MCF 10A (cell line): ENCODE results near the gene KIRREL3. TPM values are rescaled to one million over a fixed set of nuclear protein-coding genes. Genes with fewer than 3 reads are reported as not detected.

ENCODE experiments used
- BruUV-seq: library from RNA; stranded (reverse); fragments of 400-500 nt; replicated peaks from 2 replicates; lab custom pipeline; 2021; lab: Mats Ljungman, UMichigan
- CTCF ChIA-PET: fragments of 300-600 bp; sonication (Branson Sonifier 250); formaldehyde crosslinking; extraction: SDS; loops from one replicate; lab custom pipeline; 2021; ENCODE audit warnings: antibody characterized with exemption, inconsistent platforms; lab: Yijun Ruan, JAX
- POLR2A ChIA-PET: fragments of 300-600, 350-650 bp; sonication (Branson Sonifier 250); formaldehyde crosslinking; extraction: SDS; loops from one replicate; lab custom pipeline; 2020; ENCODE audit warnings: antibody characterized with exemption, inconsistent platforms; lab: Yijun Ruan, JAX
- DNase-seq: peaks from one replicate; pipeline ENCODE4 v3.0.0-alpha.2; 2018; ENCODE audit not compliant: unreplicated experiment
- H3K27ac Mint-ChIP-seq: one replicate; pipeline ENCODE4 v1.8.0; 2022; ENCODE audit warnings: mild to moderate bottlenecking, low read depth, mixed read lengths; ENCODE audit not compliant: unreplicated experiment
- H3K27me3 Mint-ChIP-seq: one replicate; pipeline ENCODE4 v1.8.0; 2022; ENCODE audit warnings: mixed read lengths; ENCODE audit not compliant: insufficient read depth, unreplicated experiment
- H3K36me3 Mint-ChIP-seq: one replicate; pipeline ENCODE4 v1.8.0; 2022; ENCODE audit warnings: mild to moderate bottlenecking, moderate library complexity, mixed read lengths; ENCODE audit not compliant: insufficient read depth, unreplicated experiment
- H3K4me1 Mint-ChIP-seq: one replicate; pipeline ENCODE4 v1.8.0; 2022; ENCODE audit warnings: mixed read lengths; ENCODE audit not compliant: insufficient read depth, unreplicated experiment
- H3K4me3 Mint-ChIP-seq: one replicate; pipeline ENCODE4 v1.8.0; 2022; ENCODE audit warnings: mild to moderate bottlenecking, moderate library complexity, mixed read lengths; ENCODE audit not compliant: unreplicated experiment
- H3K9me3 Mint-ChIP-seq: one replicate; pipeline ENCODE4 v1.8.0; 2022; ENCODE audit warnings: mixed read lengths; ENCODE audit not compliant: unreplicated experiment
- intact Hi-C: fragments of 100-400 bp; cut with micrococcal nuclease; formaldehyde crosslinking; loops from 2 replicates; pipeline ENCODE4 v1.14.1; 2022
- total RNA-seq: library from RNA; stranded (reverse); gene quantifications from 2 replicates; pipeline ENCODE4 v1.2.3, GENCODE V29; 2022
- TF ChIP-seq, protein P1 (sequence below): fragments of 200-600 bp; IDR thresholded peaks from one replicate; pipeline ENCODE4 v1.8.0; 2022; ENCODE audit warnings: antibody characterized with exemption, mild to moderate bottlenecking; ENCODE audit not compliant: unreplicated experiment

Gene KIRREL3
- total RNA-seq, 1 experiment from 2014 or later = not detected

DNA sequence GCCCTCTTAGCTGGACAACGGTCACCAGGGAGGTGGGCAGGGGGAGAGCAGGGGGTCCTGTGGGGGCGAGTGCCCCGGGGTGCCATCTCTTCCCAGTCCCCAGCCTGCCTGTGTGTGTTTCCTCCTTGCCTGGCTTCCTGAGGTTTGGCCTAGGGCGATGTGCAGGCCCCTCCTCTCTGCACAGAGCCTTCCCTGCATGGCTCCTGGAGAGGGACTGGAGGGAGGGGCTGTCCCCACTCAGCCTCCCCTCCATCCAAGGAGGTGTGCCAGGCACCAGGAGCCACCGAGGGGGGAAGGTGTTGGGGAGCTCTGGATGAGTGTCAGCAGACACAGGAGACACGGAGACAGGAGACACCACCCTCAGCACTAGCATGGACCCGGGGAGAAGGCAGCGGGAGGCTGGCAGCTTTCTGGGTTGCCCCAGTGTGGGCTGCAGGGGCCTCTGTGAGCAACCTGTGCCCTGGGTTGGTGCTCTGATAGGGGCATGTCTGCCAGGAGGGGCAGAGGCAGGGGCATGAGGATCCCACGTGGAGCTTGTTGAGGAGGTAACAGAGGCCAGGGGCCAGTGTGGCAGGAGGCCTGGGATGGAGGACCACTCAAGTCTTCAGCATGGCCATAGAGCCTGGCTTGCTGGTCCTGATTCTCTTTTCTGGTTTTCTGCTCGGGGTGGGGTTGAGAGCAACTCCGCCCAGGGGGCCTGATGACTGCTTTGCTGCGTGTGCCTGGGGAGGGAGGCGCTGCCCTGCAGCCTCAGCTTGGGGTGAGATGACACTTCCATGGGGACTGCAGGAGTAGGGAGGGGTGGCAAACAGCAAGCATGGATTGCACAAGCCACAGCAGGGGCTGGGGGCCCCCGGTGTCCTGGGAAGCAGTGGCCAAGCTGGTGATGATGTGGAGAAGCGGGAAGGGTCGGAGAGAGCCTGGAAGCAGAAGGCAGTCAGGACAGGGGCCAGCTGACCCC, 566.3 kb downstream of the KIRREL3 start:
- no peak overlapping the region for H3K4me3 Mint-ChIP-seq
- H3K27ac Mint-ChIP-seq = no peak overlapping the region

DNA sequence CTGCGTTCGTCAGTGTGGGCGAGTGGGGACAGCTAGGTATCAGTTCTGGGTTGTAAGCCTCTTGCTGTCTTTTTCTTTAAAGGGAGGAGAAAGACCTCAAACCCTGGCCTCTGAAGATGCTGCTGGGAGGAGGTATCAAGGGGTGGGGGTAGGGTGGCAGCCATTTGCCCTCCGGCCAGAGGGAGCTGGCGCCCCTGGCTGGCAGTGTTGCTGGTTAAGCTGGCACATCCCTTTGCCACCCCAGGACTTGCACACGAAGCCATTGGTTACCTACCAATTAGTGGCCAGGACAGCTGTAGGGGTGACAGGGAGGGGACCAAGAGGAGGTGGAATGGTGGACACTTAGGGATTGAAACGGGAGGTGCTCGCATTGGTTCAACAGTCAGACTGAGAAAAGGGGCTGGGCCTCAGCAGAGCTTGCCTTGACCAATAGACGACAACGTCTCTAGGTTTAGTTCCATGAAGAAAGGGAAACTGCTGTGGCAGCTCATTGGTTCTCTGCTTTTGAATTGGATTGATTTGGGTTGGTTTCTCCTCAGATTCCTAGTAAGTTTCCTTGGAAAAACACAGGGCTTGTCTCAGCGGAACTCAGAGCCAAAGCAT, 567.2 kb downstream of the KIRREL3 start:
- ChIA-PET CTCF (interaction anchor here (0.6 to 2.0 kb wide), 7 partner anchors 8 to 558 kb away, joined by 3 to 8 read pairs (median 3); no protein-coding TSS in a partner anchor), POLR2A (no interaction called here)
- intact Hi-C loops = loop anchor here (10.0 kb wide), 1 partner anchor 79 kb away; the partner anchor contains the start of gene ST3GAL4
- DNase-seq = no peak
- Mint-ChIP-seq H3K4me1 (peaks cover 14% of the 10 kb centered on the region), H3K27ac (no peak overlapping the region), H3K9me3 (no peaks in the 10 kb centered on the region), H3K27me3 (no peaks in the 10 kb centered on the region), H3K4me3 (no peak overlapping the region), H3K36me3 (no peaks in the 10 kb centered on the region)
- BruUV-seq = no TSS peak
- TF ChIP-seq, protein P1, sequence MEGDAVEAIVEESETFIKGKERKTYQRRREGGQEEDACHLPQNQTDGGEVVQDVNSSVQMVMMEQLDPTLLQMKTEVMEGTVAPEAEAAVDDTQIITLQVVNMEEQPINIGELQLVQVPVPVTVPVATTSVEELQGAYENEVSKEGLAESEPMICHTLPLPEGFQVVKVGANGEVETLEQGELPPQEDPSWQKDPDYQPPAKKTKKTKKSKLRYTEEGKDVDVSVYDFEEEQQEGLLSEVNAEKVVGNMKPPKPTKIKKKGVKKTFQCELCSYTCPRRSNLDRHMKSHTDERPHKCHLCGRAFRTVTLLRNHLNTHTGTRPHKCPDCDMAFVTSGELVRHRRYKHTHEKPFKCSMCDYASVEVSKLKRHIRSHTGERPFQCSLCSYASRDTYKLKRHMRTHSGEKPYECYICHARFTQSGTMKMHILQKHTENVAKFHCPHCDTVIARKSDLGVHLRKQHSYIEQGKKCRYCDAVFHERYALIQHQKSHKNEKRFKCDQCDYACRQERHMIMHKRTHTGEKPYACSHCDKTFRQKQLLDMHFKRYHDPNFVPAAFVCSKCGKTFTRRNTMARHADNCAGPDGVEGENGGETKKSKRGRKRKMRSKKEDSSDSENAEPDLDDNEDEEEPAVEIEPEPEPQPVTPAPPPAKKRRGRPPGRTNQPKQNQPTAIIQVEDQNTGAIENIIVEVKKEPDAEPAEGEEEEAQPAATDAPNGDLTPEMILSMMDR = no peak

More for the DNA sequence above, 566.3 kb downstream of the KIRREL3 start:
- intact Hi-C loops = loop anchor here (10.0 kb wide), 1 partner anchor 79 kb away; the partner anchor contains the start of gene ST3GAL4
- Mint-ChIP-seq H3K9me3 (no peaks in the 10 kb centered on the region), H3K36me3 (no peaks in the 10 kb centered on the region), H3K27me3 (no peaks in the 10 kb centered on the region), H3K4me1 (peaks cover 14% of the 10 kb centered on the region)
- no TSS peak for BruUV-seq
- CTCF ChIA-PET = interaction anchor here (0.7 to 2.0 kb wide), 6 partner anchors 9 to 936 kb away, joined by 3 to 8 read pairs (median 4); no protein-coding TSS in a partner anchor
- TF ChIP-seq, protein P1 = no peak
- POLR2A ChIA-PET = no interaction called here
- no peak for DNase-seq

DNA sequence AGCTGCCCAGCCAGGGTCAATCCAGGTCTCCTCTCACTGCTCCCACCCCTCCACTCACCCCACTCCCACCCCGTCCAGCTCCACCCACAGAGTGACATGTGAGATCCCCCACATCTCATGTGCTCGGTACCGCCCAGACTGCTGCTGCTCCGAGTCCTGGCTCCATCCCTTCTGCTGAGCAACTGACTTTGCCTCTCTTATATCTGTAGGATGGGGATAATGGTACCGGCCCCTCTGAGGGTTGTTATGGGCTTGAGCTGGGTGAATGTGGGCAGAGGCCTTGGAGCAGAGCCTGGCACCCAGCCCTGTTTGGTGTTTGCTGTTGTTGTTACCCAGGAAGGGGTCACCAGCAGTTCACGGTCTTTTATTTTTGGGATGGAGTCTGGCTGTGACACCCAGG, 568.0 kb downstream of the KIRREL3 start:
- BruUV-seq = no TSS peak
- Mint-ChIP-seq H3K9me3 (no peaks in the 10 kb centered on the region), H3K36me3 (no peaks in the 10 kb centered on the region), H3K4me3 (no peak overlapping the region), H3K27me3 (no peaks in the 10 kb centered on the region), H3K4me1 (peaks cover 14% of the 10 kb centered on the region), H3K27ac (peak overlapping the region; percentile 98)
- POLR2A ChIA-PET = interaction anchor here (1.2 kb wide), 1 partner anchor 29 kb away, joined by 4 read pairs; no protein-coding TSS in a partner anchor
- CTCF ChIA-PET = interaction anchor here (0.5 to 4.8 kb wide), 9 partner anchors 9 to 863 kb away, joined by 3 to 30 read pairs (median 3); partner anchors contain the start of gene EI24
- TF ChIP-seq, protein P1 = no peak
- intact Hi-C loops = loop anchor here (10.0 kb wide), 1 partner anchor 78 kb away; the partner anchor contains the start of gene ST3GAL4
- no peak for DNase-seq
